ENCODE data around the gene ABCA7.

DNA sequence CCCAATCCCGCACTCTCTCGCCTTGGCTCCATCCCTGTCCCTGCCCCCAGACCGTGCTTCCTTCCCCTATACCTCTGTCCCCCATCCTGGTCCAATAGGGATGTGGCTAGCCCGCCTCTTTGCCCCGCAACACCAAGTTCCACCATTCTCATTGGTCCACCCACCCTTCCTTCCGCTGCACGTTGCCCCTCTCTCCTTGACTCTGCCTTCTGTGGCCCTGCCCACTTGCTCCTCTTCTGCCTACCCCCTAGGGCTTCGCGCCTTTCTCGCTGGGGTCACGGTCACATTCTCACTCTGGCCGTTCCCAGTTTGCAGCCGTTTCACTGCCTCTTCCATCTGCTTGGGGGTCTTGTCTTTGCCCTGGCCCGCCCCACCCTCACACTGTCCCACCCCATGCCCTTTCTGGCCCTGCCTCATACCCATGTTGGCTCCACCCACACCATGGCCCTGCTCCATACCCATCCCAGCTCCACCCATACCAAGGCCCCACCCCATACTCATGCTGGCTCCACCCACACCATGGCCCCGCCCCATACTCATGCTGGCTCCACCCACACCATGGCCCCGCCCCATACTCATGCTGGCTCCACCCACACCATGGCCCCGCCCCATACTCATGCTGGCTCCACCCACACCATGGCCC is 22.6 kb downstream of the ABCA7 start:
- TF ChIP-seq GABPA (IDR thresholded peaks at IDR 0.05 in 1 of 2, conservative IDR thresholded peaks at IDR 0.05 in 1 of 2): no peak
- no peak for TF ChIP-seq HNF4A (conservative IDR thresholded peaks at IDR 0.05)
- TF ChIP-seq, protein P1, sequence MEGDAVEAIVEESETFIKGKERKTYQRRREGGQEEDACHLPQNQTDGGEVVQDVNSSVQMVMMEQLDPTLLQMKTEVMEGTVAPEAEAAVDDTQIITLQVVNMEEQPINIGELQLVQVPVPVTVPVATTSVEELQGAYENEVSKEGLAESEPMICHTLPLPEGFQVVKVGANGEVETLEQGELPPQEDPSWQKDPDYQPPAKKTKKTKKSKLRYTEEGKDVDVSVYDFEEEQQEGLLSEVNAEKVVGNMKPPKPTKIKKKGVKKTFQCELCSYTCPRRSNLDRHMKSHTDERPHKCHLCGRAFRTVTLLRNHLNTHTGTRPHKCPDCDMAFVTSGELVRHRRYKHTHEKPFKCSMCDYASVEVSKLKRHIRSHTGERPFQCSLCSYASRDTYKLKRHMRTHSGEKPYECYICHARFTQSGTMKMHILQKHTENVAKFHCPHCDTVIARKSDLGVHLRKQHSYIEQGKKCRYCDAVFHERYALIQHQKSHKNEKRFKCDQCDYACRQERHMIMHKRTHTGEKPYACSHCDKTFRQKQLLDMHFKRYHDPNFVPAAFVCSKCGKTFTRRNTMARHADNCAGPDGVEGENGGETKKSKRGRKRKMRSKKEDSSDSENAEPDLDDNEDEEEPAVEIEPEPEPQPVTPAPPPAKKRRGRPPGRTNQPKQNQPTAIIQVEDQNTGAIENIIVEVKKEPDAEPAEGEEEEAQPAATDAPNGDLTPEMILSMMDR (IDR thresholded peaks at IDR 0.05; ENCODE audit: low read depth, low read length, missing input control): no peak
- TF ChIP-seq YY1 (IDR thresholded peaks at IDR 0.05): no peak
- no peak for TF ChIP-seq RAD21 (IDR thresholded peaks at IDR 0.05)
- TF ChIP-seq JUND (IDR thresholded peaks at IDR 0.05): no peak
- no peak for TF ChIP-seq EGR1 (IDR thresholded peaks at IDR 0.05; ENCODE audit: low read depth in 2 of 2)
- no peak for TF ChIP-seq TAF1 (conservative IDR thresholded peaks at IDR 0.05)
- TF ChIP-seq HNF4G (IDR thresholded peaks at IDR 0.05): no peak
- TF ChIP-seq, protein P2, sequence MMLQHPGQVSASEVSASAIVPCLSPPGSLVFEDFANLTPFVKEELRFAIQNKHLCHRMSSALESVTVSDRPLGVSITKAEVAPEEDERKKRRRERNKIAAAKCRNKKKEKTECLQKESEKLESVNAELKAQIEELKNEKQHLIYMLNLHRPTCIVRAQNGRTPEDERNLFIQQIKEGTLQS (IDR thresholded peaks at IDR 0.05): no peak
- no peak for TF ChIP-seq FOXA1 (IDR thresholded peaks at IDR 0.05)
- no peak for TF ChIP-seq SP1 (IDR thresholded peaks at IDR 0.05)
- no peak for TF ChIP-seq RXRA (IDR thresholded peaks at IDR 0.05)
